Measurements from ENCODE around the gene TNNT2. TPM values are rescaled to one million over a fixed set of nuclear protein-coding genes. Genes with fewer than 3 reads are reported as not detected.

Gene TNNT2
- total and polyA plus RNA-seq, 2 of the 4 experiments (the other 2 are of a cell fraction) = 0.18 to 1.2 TPM

DNA sequence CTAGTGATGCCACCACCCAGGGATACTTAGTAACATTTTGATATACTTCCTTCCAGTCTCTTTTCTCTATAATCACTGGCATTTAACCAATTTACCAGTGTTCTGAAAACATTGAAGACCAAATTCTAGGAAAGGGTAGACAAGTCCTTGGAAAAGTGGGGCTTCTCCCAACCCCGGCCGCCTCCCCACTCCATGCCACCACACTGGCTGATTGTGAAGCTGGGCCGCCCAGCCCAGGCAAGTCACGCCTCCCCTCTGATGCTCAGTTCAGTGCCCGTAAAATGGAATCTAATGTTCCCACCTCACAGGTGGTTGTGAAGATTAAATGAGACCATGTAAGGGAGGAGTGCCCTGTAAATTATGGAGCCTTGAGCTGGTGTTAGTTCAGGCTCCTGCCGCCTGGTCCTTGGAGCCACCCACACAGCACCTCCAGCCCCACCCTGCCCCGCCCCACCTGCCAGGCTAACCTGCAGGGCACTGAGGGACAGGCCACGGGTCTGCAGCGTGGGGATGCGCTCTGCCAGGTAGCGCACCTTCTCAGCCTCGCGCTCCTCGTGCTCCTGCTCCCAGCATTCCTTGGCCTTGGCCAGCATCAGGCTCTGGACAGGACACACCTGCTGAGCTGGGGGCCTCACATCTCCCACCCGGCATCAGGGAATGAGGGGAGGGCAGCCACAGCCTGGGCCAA lies 36.7 kb upstream of the TNNT2 start (continued):
- TF ChIP-seq, protein P1, sequence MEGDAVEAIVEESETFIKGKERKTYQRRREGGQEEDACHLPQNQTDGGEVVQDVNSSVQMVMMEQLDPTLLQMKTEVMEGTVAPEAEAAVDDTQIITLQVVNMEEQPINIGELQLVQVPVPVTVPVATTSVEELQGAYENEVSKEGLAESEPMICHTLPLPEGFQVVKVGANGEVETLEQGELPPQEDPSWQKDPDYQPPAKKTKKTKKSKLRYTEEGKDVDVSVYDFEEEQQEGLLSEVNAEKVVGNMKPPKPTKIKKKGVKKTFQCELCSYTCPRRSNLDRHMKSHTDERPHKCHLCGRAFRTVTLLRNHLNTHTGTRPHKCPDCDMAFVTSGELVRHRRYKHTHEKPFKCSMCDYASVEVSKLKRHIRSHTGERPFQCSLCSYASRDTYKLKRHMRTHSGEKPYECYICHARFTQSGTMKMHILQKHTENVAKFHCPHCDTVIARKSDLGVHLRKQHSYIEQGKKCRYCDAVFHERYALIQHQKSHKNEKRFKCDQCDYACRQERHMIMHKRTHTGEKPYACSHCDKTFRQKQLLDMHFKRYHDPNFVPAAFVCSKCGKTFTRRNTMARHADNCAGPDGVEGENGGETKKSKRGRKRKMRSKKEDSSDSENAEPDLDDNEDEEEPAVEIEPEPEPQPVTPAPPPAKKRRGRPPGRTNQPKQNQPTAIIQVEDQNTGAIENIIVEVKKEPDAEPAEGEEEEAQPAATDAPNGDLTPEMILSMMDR (conservative IDR thresholded peaks at IDR 0.05; ENCODE audit: low read depth, low read length) = no peak
- TF ChIP-seq, protein P2, sequence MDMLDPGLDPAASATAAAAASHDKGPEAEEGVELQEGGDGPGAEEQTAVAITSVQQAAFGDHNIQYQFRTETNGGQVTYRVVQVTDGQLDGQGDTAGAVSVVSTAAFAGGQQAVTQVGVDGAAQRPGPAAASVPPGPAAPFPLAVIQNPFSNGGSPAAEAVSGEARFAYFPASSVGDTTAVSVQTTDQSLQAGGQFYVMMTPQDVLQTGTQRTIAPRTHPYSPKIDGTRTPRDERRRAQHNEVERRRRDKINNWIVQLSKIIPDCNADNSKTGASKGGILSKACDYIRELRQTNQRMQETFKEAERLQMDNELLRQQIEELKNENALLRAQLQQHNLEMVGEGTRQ (IDR thresholded peaks at IDR 0.05; ENCODE audit: low read depth, low read length) = no peak

DNA sequence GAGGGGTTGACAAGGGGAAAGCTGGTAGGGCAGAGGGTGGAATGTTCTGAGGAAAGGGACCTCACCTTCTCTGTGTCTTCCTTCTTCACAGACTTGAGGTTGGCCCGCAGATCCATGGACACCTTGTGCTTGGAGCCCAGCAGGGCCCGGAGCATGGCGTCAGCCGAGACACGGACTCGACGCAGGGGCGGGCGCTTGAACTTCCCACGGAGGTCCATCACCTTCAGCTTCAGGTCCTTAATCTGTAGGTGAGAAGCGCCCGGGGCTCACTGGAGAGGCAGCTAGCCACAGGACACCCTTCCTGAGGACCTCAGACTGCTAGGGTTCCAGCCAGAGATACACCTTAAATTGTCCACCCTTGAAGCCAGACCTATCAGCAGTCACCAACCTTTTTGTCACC lies 33.8 kb upstream of the TNNT2 start:
- Histone ChIP-seq H4K5ac (ENCODE audit: low read depth, low read length) (no peak overlapping the region), H3K23ac (ENCODE audit: low read depth, low read length) (no peak overlapping the region), H3K4me3 (ENCODE audit: insufficient read depth, low read depth, low read length) (no peak overlapping the region), H4K20me1 (ENCODE audit: insufficient read depth, low read length) (no peaks in the 10 kb centered on the region), H3K79me1 (ENCODE audit: low read depth in 1 of 2, low read length in 2 of 2) (no peaks in the 10 kb centered on the region), H2AK5ac (ENCODE audit: low read depth, low read length) (no peak overlapping the region), H3K56ac (ENCODE audit: extremely low read depth, insufficient read depth, low read length) (no peak overlapping the region), H3K4me2 (ENCODE audit: low read depth, low read length) (no peak overlapping the region), H3K14ac (replicated peaks; ENCODE audit: low read depth, low read length) (no peak overlapping the region), H2BK120ac (ENCODE audit: low read depth, low read length) (no peak overlapping the region), H2AK9ac (replicated peaks; ENCODE audit: low read depth, low read length, poor library complexity) (no peak overlapping the region), H3K4ac (ENCODE audit: low read depth, low read length) (no peak overlapping the region), H3K27me3 (ENCODE audit: control insufficient read depth, insufficient read depth, low read length) (peaks cover 59% of the 10 kb centered on the region), H2BK15ac (ENCODE audit: low read depth, low read length) (no peak overlapping the region), H4K8ac (ENCODE audit: low read depth in 2 of 2, low read length in 2 of 2) (no peak overlapping the region), H4K91ac (ENCODE audit: insufficient read depth, low read depth, low read length) (no peak overlapping the region), H3K27ac (ENCODE audit: insufficient read depth, low read length) (no peak overlapping the region), H3K9me3 (ENCODE audit: control insufficient read depth, insufficient read depth, low read length) (peaks cover 11% of the 10 kb centered on the region), H2BK5ac (ENCODE audit: low read depth, low read length, poor library complexity, severe bottlenecking) (no peak overlapping the region), H2AFZ (replicated peaks; ENCODE audit: low read length, poor library complexity) (no peak overlapping the region), H3K4me1 (ENCODE audit: control insufficient read depth, insufficient read depth, low read length) (no peaks in the 10 kb centered on the region), H2BK20ac (ENCODE audit: low read depth, low read length) (no peak overlapping the region), H3K36me3 (ENCODE audit: control insufficient read depth, insufficient read depth, low read length) (no peaks in the 10 kb centered on the region), H3K9ac (ENCODE audit: low read depth, low read length) (no peak overlapping the region), H3K9me1 (ENCODE audit: insufficient read depth, low read length) (no peaks in the 10 kb centered on the region), H3K18ac (ENCODE audit: low read depth, low read length) (no peak overlapping the region)
- TF ChIP-seq RFX5 (IDR thresholded peaks at IDR 0.05; ENCODE audit: low read depth, low read length) = no peak
- TF ChIP-seq, protein P1 (conservative IDR thresholded peaks at IDR 0.05; ENCODE audit: low read depth, low read length) = no peak
- TF ChIP-seq, protein P3, sequence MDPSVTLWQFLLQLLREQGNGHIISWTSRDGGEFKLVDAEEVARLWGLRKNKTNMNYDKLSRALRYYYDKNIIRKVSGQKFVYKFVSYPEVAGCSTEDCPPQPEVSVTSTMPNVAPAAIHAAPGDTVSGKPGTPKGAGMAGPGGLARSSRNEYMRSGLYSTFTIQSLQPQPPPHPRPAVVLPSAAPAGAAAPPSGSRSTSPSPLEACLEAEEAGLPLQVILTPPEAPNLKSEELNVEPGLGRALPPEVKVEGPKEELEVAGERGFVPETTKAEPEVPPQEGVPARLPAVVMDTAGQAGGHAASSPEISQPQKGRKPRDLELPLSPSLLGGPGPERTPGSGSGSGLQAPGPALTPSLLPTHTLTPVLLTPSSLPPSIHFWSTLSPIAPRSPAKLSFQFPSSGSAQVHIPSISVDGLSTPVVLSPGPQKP (IDR thresholded peaks at IDR 0.05; ENCODE audit: borderline replicate concordance, low read depth, low read length) = no peak
- intact Hi-C loops (cut with micrococcal nuclease) = no loop called here
- no peak for ATAC-seq (ENCODE audit: low read depth)
- in situ Hi-C loops (cut with MboI; ENCODE audit: low sequenced_read_pairs) = no loop called here
- POLR2A ChIA-PET (ENCODE audit: unreplicated experiment) = no interaction called here
- no peak for DNase-seq
- no TSS peak for BruUV-seq (replicated peaks)
- CTCF ChIA-PET = no interaction called here
- dilution Hi-C loops (cut with HindIII; ENCODE audit: low sequenced_read_pairs, unreplicated experiment) = no loop called here
- no CpG with 5 or more reads among the region's 12 CpGs for WGBS, 2 experiments (ENCODE audit: extremely low coverage in 2 of 2, insufficient read length in 1 of 2)

Data from IMR-90 (cell line).